ENCODE data around the gene MYRFL. TPM values are rescaled to one million over a fixed set of nuclear protein-coding genes. Genes with fewer than 3 reads are reported as not detected.

Gene MYRFL
- total RNA-seq, 1 experiment from 2014 or later, result 1.3 TPM

- Mint-ChIP-seq H3K36me3 (no peaks in the 10 kb centered on the region), H3K9me3 (no peaks in the 10 kb centered on the region), H3K4me1 (no peaks in the 10 kb centered on the region), H3K27me3 (ENCODE audit: low read depth) (no peaks in the 10 kb centered on the region), H3K27ac (no peak overlapping the region), H3K4me3 (no peak overlapping the region)
- ChIA-PET CTCF (no interaction called here), POLR2A (no interaction called here)
- TF ChIP-seq MYBL2 (CRISPR knock-in tag; IDR thresholded peaks at IDR 0.05) (no peak), TEAD1 (CRISPR knock-in tag; IDR thresholded peaks at IDR 0.05) (no peak), ELF4 (CRISPR knock-in tag; IDR thresholded peaks at IDR 0.05; ENCODE audit: low read depth) (no peak), SP1 (CRISPR knock-in tag; conservative IDR thresholded peaks at IDR 0.05) (no peak), IRF2 (CRISPR knock-in tag; IDR thresholded peaks at IDR 0.05; ENCODE audit: borderline replicate concordance, low read depth) (no peak), ZNF232 (CRISPR knock-in tag; IDR thresholded peaks at IDR 0.05) (no peak), ERG (CRISPR knock-in tag; IDR thresholded peaks at IDR 0.05) (no peak), ZNF263 (CRISPR knock-in tag; IDR thresholded peaks at IDR 0.05; ENCODE audit: low read depth) (no peak), E2F1 (CRISPR knock-in tag; IDR thresholded peaks at IDR 0.05) (no peak), AR (CRISPR knock-in tag; IDR thresholded peaks at IDR 0.05) (no peak), PREB (CRISPR knock-in tag; IDR thresholded peaks at IDR 0.05; ENCODE audit: borderline replicate concordance) (no peak), HMGA2 (CRISPR knock-in tag; IDR thresholded peaks at IDR 0.05) (no peak), ZNF396 (CRISPR knock-in tag; IDR thresholded peaks at IDR 0.05; ENCODE audit: borderline replicate concordance) (no peak), IRF1 (CRISPR knock-in tag; IDR thresholded peaks at IDR 0.05) (no peak)
- no peak for ATAC-seq
- no peak for DNase-seq (ENCODE audit: low spot score)
Observed at GRCh38 chr12:69840727-69841126, 15.7 kb downstream of the MYRFL start.

GRCh38 chr12:69843608-69844007 lies 18.6 kb downstream of the MYRFL start:
- POLR2A ChIA-PET, result no interaction called here
- no peak overlapping the region for H3K4me3 Mint-ChIP-seq
- H3K27ac Mint-ChIP-seq, result no peak overlapping the region
- no peaks in the 10 kb centered on the region for H3K4me1 Mint-ChIP-seq
- CTCF ChIA-PET, result no interaction called here
- H3K9me3 Mint-ChIP-seq, result no peaks in the 10 kb centered on the region
- H3K27me3 Mint-ChIP-seq (ENCODE audit: low read depth), result no peaks in the 10 kb centered on the region
- DNase-seq (ENCODE audit: low spot score), result no peak
- ATAC-seq, result no peak
- no peaks in the 10 kb centered on the region for H3K36me3 Mint-ChIP-seq
- TF ChIP-seq KAT7 (CRISPR knock-in tag; IDR thresholded peaks at IDR 0.05; ENCODE audit: borderline replicate concordance), result no peak
- no peak for TF ChIP-seq FOXK1 (CRISPR knock-in tag; IDR thresholded peaks at IDR 0.05)
- TF ChIP-seq FOXP1 (CRISPR knock-in tag; IDR thresholded peaks at IDR 0.05; ENCODE audit: borderline replicate concordance), result no peak
- TF ChIP-seq CREB1 (CRISPR knock-in tag; IDR thresholded peaks at IDR 0.05), result no peak
- no peak for TF ChIP-seq ZNF425 (CRISPR knock-in tag; conservative IDR thresholded peaks at IDR 0.05)
- no peak for TF ChIP-seq SMAD3 (CRISPR knock-in tag; IDR thresholded peaks at IDR 0.05; ENCODE audit: borderline replicate concordance)
- TF ChIP-seq ELF4 (CRISPR knock-in tag; IDR thresholded peaks at IDR 0.05; ENCODE audit: low read depth), result no peak
- no peak for TF ChIP-seq ZNF416 (CRISPR knock-in tag; IDR thresholded peaks at IDR 0.05)
- no peak for TF ChIP-seq ATF3 (CRISPR knock-in tag; conservative IDR thresholded peaks at IDR 0.05)
- no peak for TF ChIP-seq NR3C1 (CRISPR knock-in tag; conservative IDR thresholded peaks at IDR 0.05; ENCODE audit: low read depth)
- no peak for TF ChIP-seq NR1H2 (CRISPR knock-in tag; IDR thresholded peaks at IDR 0.05)
- no peak for TF ChIP-seq ZNF396 (CRISPR knock-in tag; IDR thresholded peaks at IDR 0.05; ENCODE audit: borderline replicate concordance)
- TF ChIP-seq ATF6 (CRISPR knock-in tag; IDR thresholded peaks at IDR 0.05), result no peak

Measured in WTC11 (cell line).